Measurements from ENCODE around the gene CEACAM16.

The CEACAM16 gene

DNA sequence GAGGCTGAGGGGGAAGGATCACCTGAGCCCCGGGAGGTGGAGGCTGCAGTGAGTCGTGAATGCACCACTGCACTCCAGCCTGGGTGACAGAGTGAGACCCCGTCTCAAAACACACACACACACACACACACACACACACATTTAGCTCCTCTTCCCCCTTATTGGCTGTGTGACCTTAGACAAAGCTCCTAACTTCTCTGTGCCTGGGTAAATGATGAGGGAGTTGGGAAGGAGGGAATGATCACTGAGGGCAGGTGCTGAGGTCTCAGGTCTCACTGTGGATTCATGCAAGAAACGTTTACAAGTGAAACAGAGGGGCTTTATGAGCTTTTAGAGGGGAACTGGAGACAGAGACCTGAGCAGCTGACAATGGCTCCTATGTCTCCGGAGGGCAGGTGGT is 32.7 kb downstream of the CEACAM16 start:
- TF ChIP-seq, protein P1, sequence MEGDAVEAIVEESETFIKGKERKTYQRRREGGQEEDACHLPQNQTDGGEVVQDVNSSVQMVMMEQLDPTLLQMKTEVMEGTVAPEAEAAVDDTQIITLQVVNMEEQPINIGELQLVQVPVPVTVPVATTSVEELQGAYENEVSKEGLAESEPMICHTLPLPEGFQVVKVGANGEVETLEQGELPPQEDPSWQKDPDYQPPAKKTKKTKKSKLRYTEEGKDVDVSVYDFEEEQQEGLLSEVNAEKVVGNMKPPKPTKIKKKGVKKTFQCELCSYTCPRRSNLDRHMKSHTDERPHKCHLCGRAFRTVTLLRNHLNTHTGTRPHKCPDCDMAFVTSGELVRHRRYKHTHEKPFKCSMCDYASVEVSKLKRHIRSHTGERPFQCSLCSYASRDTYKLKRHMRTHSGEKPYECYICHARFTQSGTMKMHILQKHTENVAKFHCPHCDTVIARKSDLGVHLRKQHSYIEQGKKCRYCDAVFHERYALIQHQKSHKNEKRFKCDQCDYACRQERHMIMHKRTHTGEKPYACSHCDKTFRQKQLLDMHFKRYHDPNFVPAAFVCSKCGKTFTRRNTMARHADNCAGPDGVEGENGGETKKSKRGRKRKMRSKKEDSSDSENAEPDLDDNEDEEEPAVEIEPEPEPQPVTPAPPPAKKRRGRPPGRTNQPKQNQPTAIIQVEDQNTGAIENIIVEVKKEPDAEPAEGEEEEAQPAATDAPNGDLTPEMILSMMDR (IDR thresholded peaks at IDR 0.05; ENCODE audit: low read depth, low read length), result no peak
- no peak for DNase-seq (ENCODE audit: low read depth in 2 of 2)

GRCh38 chr19:44732235-44733014 is 33.5 kb downstream of the CEACAM16 start:
- TF ChIP-seq, protein P1 (IDR thresholded peaks at IDR 0.05; ENCODE audit: low read depth, low read length), result no peak
- DNase-seq (ENCODE audit: low read depth in 2 of 2), result no peak
- no peak overlapping the region for H3K4me3 ChIP-seq (replicated peaks in 1 of 2; ENCODE audit: low read depth in 2 of 2, low read length in 2 of 2)

More for the DNA sequence above, 32.7 kb downstream of the CEACAM16 start:
- H3K4me3 ChIP-seq (replicated peaks in 1 of 2; ENCODE audit: low read depth in 2 of 2, low read length in 2 of 2), result no peak overlapping the region

- no peak for DNase-seq (ENCODE audit: low read depth in 2 of 2)
- no peak overlapping the region for H3K4me3 ChIP-seq (replicated peaks in 1 of 2; ENCODE audit: low read depth in 2 of 2, low read length in 2 of 2)
- TF ChIP-seq, protein P1 (IDR thresholded peaks at IDR 0.05; ENCODE audit: low read depth, low read length), result no peak
These were observed 35.4 kb downstream of the CEACAM16 start for GRCh38 chr19:44734357-44734756.

GRCh38 chr19:44735011-44735410 is 36.1 kb downstream of the CEACAM16 start:
- DNase-seq (ENCODE audit: low read depth in 2 of 2), result no peak
- no peak overlapping the region for H3K4me3 ChIP-seq (replicated peaks in 1 of 2; ENCODE audit: low read depth in 2 of 2, low read length in 2 of 2)

DNA sequence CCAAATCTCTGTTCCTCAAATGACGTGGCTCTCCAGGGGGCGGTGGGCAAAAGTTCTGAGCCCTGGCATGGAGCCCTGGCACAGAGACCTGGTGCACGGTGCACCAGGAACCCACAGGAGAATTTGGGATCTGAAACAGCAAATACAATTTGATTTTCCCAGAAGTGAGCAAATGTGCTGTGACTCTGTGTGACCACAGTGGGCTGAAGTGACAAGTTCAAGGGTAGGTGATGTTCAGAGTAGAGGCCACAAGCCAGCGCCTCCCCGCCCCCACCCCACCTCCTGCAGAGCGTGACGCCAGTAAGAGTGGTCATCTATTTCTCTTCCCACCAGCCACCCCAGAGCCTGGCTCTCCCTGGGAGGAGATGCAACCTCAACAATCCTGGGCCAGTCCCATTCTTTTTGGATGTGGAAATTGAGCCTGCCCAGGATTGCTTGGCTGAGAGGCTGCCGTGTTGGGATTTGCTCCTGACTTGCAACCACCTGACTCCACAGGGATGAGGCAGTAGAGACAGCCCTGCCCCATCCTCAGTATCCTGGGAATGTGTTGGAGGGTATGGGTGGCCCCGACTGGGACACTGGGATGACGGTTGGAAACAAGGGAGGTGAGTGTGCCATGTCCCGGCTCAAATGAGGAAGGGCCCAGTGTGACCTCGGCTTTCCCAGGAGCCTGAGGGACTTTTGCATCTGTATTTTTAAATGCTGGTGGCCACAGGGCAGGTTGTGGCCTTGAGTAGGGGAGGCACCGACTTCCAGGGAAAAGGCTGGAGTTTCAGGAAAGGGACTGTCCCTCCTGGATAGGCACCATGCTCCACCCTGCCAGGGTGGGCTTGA is 38.5 kb downstream of the CEACAM16 start:
- TF ChIP-seq, protein P1 (IDR thresholded peaks at IDR 0.05; ENCODE audit: low read depth, low read length), result no peak

More at GRCh38 chr19:44735011-44735410, 36.1 kb downstream of the CEACAM16 start:
- TF ChIP-seq, protein P1 (IDR thresholded peaks at IDR 0.05; ENCODE audit: low read depth, low read length), result no peak

GRCh38 chr19:44738136-44738535 is 39.2 kb downstream of the CEACAM16 start:
- TF ChIP-seq, protein P1 (IDR thresholded peaks at IDR 0.05; ENCODE audit: low read depth, low read length), result no peak
- no peak for DNase-seq (ENCODE audit: low read depth in 2 of 2)
- H3K4me3 ChIP-seq (replicated peaks in 1 of 2; ENCODE audit: low read depth in 2 of 2, low read length in 2 of 2), result no peak overlapping the region

More for the DNA sequence above, 38.5 kb downstream of the CEACAM16 start:
- H3K4me3 ChIP-seq (replicated peaks in 1 of 2; ENCODE audit: low read depth in 2 of 2, low read length in 2 of 2), result no peak overlapping the region
- peak; percentile 42 to 80 for DNase-seq (ENCODE audit: low read depth in 2 of 2)
